Activated CD8-positive, alpha-beta T cell treated with anti-CD3 and anti-CD28 coated beads for 36 hours (primary cell): ENCODE data around the gene CTSZ. TPM values are rescaled to one million over a fixed set of nuclear protein-coding genes. Genes with fewer than 3 reads are reported as not detected.

Experiments
- ATAC-seq: fragments of 200-7000 bp; cut with Tn5 transposase; one replicate; pipeline ENCODE4 v1.10.0; 2021; ENCODE audit warnings: mild to moderate bottlenecking, moderate library complexity
- CTCF ChIA-PET: fragments of 350-600 bp; sonication (Branson Sonifier 250); formaldehyde crosslinking; loops from one replicate; lab custom pipeline; 2021; ENCODE audit warnings: antibody characterized with exemption; lab: Charles Lee
- POLR2A ChIA-PET: fragments of 350-600 bp; sonication (Branson Sonifier 250); formaldehyde crosslinking; loops from one replicate; lab custom pipeline; 2021; ENCODE audit warnings: antibody characterized with exemption; lab: Charles Lee
- DNase-seq: peaks from one replicate; pipeline ENCODE4 v3.0.0-alpha.2; 2020
- H3K27ac Mint-ChIP-seq: one replicate; pipeline ENCODE4 v1.8.0; 2021; ENCODE audit warnings: mild to moderate bottlenecking, mixed read lengths
- H3K27me3 Mint-ChIP-seq: one replicate; pipeline ENCODE4 v1.8.0; 2021; ENCODE audit warnings: mixed read lengths
- H3K36me3 Mint-ChIP-seq: one replicate; pipeline ENCODE4 v1.8.0; 2021; ENCODE audit warnings: low read depth, mixed read lengths
- H3K4me1 Mint-ChIP-seq: one replicate; pipeline ENCODE4 v1.8.0; 2021; ENCODE audit warnings: low read depth, mixed read lengths
- H3K4me3 Mint-ChIP-seq: one replicate; pipeline ENCODE4 v1.8.0; 2021; ENCODE audit warnings: mild to moderate bottlenecking, moderate library complexity, mixed read lengths
- H3K9me3 Mint-ChIP-seq: one replicate; pipeline ENCODE4 v1.8.0; 2021; ENCODE audit warnings: mixed read lengths
- CTCF ChIP-seq: fragments of 200-600 bp; IDR thresholded peaks from one replicate; pipeline ENCODE4 v1.8.0; 2022; ENCODE audit warnings: antibody characterized with exemption, mild to moderate bottlenecking
- intact Hi-C: fragments of 100-400 bp; cut with micrococcal nuclease; formaldehyde crosslinking; loops from one replicate; pipeline ENCODE4 v1.10.0; 2022
- total RNA-seq, 2 experiments: library from RNA; stranded (reverse); gene quantifications; one replicate each; pipeline ENCODE4 v1.2.3, GENCODE V29; 2021

CTSZ gene
- total RNA-seq, 2 experiments from 2014 or later, result 17.9 to 18.4 TPM

DNA sequence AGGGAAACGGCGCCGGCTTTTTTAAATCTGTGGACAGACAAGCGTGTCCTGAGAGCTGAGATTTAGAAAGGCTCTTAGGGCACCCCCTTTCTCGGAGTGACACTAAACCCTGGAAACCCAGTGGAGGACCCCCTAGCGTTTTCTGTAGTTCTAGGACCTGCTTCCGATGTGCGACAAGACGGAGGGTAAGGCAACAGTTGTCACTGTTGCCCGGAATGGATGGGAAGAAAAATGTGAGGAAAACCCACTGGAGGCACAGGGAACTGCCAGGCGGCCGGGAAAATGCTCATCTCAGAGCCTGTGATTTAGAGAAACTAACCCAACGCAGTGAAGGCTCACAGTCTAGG is 25.6 kb upstream of the CTSZ start:
- H3K27ac Mint-ChIP-seq, result peak overlapping the region; percentile 89
- intact Hi-C loops, result loop anchor here (5.0 kb wide), 1 partner anchor 140 kb away; no protein-coding TSS in a partner anchor
- H3K9me3 Mint-ChIP-seq, result no peaks in the 10 kb centered on the region
- ChIA-PET CTCF (interaction anchor here (1.0 to 2.6 kb wide), 8 partner anchors 8 to 463 kb away, joined by 3 to 13 read pairs (median 4); partner anchors contain the start of genes NELFCD and PRELID3B), POLR2A (interaction anchor here (0.9 to 4.2 kb wide), 16 partner anchors 10 to 381 kb away, joined by 3 to 40 read pairs (median 5); partner anchors contain the start of genes PRELID3B, STX16, TUBB1 and ZNF831)
- no peaks in the 10 kb centered on the region for H3K27me3 Mint-ChIP-seq
- H3K4me3 Mint-ChIP-seq, result peak overlapping the region; percentile 78
- peaks cover 69% of the 10 kb centered on the region for H3K4me1 Mint-ChIP-seq
- peaks cover 70% of the 10 kb centered on the region for H3K36me3 Mint-ChIP-seq
- DNase-seq, result no peak
- ATAC-seq, result peak; percentile 29
- TF ChIP-seq CTCF, result no peak

DNA sequence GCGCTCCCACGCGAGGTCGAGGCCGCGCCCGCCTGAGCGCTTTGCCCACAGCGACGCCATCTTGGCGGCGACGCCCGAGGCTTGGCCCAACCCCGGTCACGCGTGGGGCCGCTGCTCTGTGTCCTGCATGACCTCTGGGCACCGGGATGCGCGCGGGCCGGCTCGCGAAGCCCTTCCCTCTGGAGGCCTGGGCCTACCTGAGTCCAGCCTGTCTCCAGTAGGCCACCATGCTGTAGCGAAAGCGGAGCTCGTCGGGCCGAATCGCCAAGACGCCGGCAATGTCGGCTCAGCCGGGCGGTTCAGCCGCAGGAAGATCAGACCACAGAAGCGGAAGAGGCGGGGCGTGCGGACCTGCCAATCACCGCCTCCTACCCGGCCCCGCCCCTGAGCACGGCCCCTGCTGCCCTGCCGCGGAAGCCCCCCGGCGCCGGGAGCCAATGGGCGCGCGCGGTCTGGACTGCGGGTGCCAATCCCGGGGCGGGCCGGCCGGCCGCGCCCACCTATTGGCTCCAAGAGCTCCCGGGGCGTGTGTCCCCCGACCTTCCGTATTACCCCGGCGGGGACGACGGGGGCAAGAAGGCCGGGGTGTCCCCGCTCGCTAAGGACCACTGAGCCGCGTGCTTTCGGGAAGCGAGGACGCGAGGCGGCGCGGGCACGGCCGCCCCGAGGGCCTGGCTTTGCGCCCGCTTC is 25.1 kb upstream of the CTSZ start, which contains the start of gene ATP5F1E:
ATP5F1E (minus strand) TSS at position 313 of the 690 bp plus-strand sequence; CDS start at position 229, 84 bp downstream.
- H3K36me3 Mint-ChIP-seq, result peaks cover 68% of the 10 kb centered on the region
- no peaks in the 10 kb centered on the region for H3K9me3 Mint-ChIP-seq
- CTCF ChIA-PET, result interaction anchor here (1.0 to 2.6 kb wide), 11 partner anchors 9 to 464 kb away, joined by 3 to 13 read pairs (median 3); partner anchors contain the start of genes NELFCD and PRELID3B
- no peaks in the 10 kb centered on the region for H3K27me3 Mint-ChIP-seq
- peak within 1 kb of the TSS; percentile 96 for H3K27ac Mint-ChIP-seq
- H3K4me1 Mint-ChIP-seq, result peaks cover 72% of the 10 kb centered on the region
- no peak for TF ChIP-seq CTCF
- POLR2A ChIA-PET, result interaction anchor here (0.6 to 4.2 kb wide), 24 partner anchors 10 to 381 kb away, joined by 3 to 40 read pairs (median 4); partner anchors contain the start of genes NELFCD, PRELID3B, STX16 and TUBB1
- DNase-seq (peak; percentile 97), ATAC-seq (peak; percentile 99)
- intact Hi-C loops, result loop anchor here (5.0 kb wide), 1 partner anchor 140 kb away; no protein-coding TSS in a partner anchor
- H3K4me3 Mint-ChIP-seq, result peak within 1 kb of the TSS; percentile 78

GRCh38 chr20:59031564-59032022 is 24.5 kb upstream of the CTSZ start:
- ChIA-PET POLR2A (interaction anchor here (0.6 to 4.2 kb wide), 22 partner anchors 9 to 374 kb away, joined by 3 to 40 read pairs (median 4); partner anchors contain the start of genes NELFCD, PRELID3B, TUBB1 and ZNF831), CTCF (interaction anchor here (1.1 to 2.6 kb wide), 9 partner anchors 9 to 464 kb away, joined by 3 to 13 read pairs (median 4); partner anchors contain the start of gene NELFCD)
- intact Hi-C loops, result loop anchor here (5.0 kb wide), 1 partner anchor 139 kb away; no protein-coding TSS in a partner anchor
- Mint-ChIP-seq H3K27me3 (no peaks in the 10 kb centered on the region), H3K4me1 (peaks cover 72% of the 10 kb centered on the region), H3K36me3 (peaks cover 71% of the 10 kb centered on the region), H3K9me3 (no peaks in the 10 kb centered on the region), H3K4me3 (peak overlapping the region; percentile 78), H3K27ac (peak overlapping the region; percentile 96)
- no peak for TF ChIP-seq CTCF
- ATAC-seq, result no peak
- peak; percentile 45 for DNase-seq

DNA sequence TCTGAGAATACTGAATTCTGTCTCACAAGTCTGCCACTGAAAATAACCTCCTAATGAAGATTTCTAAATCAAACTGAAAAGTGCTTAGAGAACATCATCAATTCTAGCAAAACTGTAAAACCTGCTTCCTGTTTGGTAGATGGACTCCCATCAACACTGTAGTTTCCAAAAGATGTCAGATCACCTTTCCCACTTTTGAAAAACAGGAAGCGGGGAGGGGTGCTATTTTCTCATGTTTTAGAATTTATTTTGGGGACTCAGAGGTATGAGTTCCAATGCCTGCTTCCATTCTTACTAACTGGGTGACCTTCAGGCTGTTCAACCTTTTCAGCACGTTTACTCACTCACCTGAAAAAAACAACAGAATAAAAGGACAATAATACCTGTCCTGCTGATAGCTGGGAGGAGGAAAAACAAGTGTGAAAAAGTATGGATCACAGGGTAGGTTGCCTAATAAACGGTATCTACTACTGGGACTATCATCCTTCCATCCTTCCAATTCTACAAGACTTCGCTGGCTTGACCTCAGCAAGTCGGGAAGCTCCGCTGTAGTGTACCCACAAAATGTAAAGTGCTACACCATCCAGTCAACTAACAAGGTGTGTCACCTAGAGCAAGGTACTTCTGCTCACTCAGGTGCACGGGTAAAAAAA is 24.0 kb upstream of the CTSZ start:
- no peak for DNase-seq
- H3K27me3 Mint-ChIP-seq, result no peaks in the 10 kb centered on the region
- intact Hi-C loops, result loop anchor here (5.0 kb wide), 1 partner anchor 139 kb away; no protein-coding TSS in a partner anchor
- H3K27ac Mint-ChIP-seq, result peak overlapping the region; percentile 96
- peaks cover 69% of the 10 kb centered on the region for H3K36me3 Mint-ChIP-seq
- ATAC-seq, result no peak
- H3K4me1 Mint-ChIP-seq, result peaks cover 74% of the 10 kb centered on the region
- H3K9me3 Mint-ChIP-seq, result no peaks in the 10 kb centered on the region
- no peak for TF ChIP-seq CTCF
- CTCF ChIA-PET, result interaction anchor here (0.7 to 1.9 kb wide), 7 partner anchors 8 to 228 kb away, joined by 3 to 6 read pairs (median 4); partner anchors contain the start of gene NELFCD
- POLR2A ChIA-PET, result interaction anchor here (0.6 to 4.2 kb wide), 15 partner anchors 9 to 142 kb away, joined by 3 to 40 read pairs (median 6); partner anchors contain the start of genes NELFCD, PRELID3B, TUBB1 and ZNF831
- peak overlapping the region; percentile 78 for H3K4me3 Mint-ChIP-seq
